HepG2 (cell line): Measurements from ENCODE around the gene DNASE1L2. TPM values are rescaled to one million over a fixed set of nuclear protein-coding genes. Genes with fewer than 3 reads are reported as not detected.
A peak's percentile ranks its signal among the peaks of the same experiment; 100 is the strongest.

Experiments
- CHCHD3 ChIP-seq: sonication (generic); formaldehyde crosslinking; IDR thresholded peaks from 2 replicates; pipeline ENCODE4 v1.8.0; 2022; ENCODE audit warnings: mild to moderate bottlenecking, missing genetic modification reagents, moderate library complexity
- DNMT3B ChIP-seq: conservative IDR thresholded peaks from 2 replicates; pipeline ENCODE4 v1.6.1; 2016; ENCODE audit warnings: missing biosample characterization, control low read depth
- DPF2 ChIP-seq: sonication (generic); formaldehyde crosslinking; IDR thresholded peaks from 2 replicates; pipeline ENCODE4 v1.4.0; 2020; ENCODE audit warnings: mild to moderate bottlenecking, low read depth, missing genetic modification reagents, borderline replicate concordance
- EP300 ChIP-seq, 3 experiments: sonication (generic) in 1 of 3; formaldehyde crosslinking in 1 of 3; IDR thresholded peaks; 2 replicates each; pipeline versions ENCODE4 v1.5.1 to v1.6.1; 2011 to 2020; ENCODE audit warnings: low read depth in 2 of 3, low read length in 2 of 3, borderline replicate concordance in 1 of 3, improper control_type of control experiment in 1 of 3, mild to moderate bottlenecking in 1 of 3, missing genetic modification reagents in 1 of 3, moderate library complexity in 1 of 3
- ETV6 ChIP-seq: sonication (generic); formaldehyde crosslinking; conservative IDR thresholded peaks from 2 replicates; pipeline ENCODE4 v1.4.0; 2020; ENCODE audit warnings: missing genetic modification reagents
- JARID2 ChIP-seq: sonication (generic); formaldehyde crosslinking; IDR thresholded peaks from 2 replicates; pipeline ENCODE4 v1.8.1; 2023; ENCODE audit warnings: missing genetic modification reagents, inconsistent platforms; ENCODE audit not compliant: insufficient replicate concordance
- KAT7 ChIP-seq: IDR thresholded peaks from 2 replicates; pipeline ENCODE4 v1.6.1; 2018; ENCODE audit warnings: borderline replicate concordance, missing compliant biosample characterization
- MATR3 ChIP-seq: sonication (generic); formaldehyde crosslinking; IDR thresholded peaks from 2 replicates; pipeline ENCODE4 v1.4.0; 2020; ENCODE audit warnings: missing genetic modification reagents
- MXD4 ChIP-seq: IDR thresholded peaks from 2 replicates; pipeline ENCODE4 v1.6.1; 2016; ENCODE audit warnings: mild to moderate bottlenecking, missing biosample characterization, missing genetic modification reagents
- NFE2 ChIP-seq: sonication (generic); formaldehyde crosslinking; IDR thresholded peaks from 2 replicates; pipeline ENCODE4 v1.4.0; 2020; ENCODE audit warnings: missing genetic modification reagents
- NFE2L1 ChIP-seq: sonication (generic); formaldehyde crosslinking; IDR thresholded peaks from 2 replicates; pipeline ENCODE4 v1.4.0; 2020; ENCODE audit warnings: missing genetic modification reagents, mild to moderate bottlenecking, borderline replicate concordance
- NR2F1 ChIP-seq, 2 experiments: fragments of 450-650 bp in 1 of 2; formaldehyde crosslinking in 1 of 2; IDR thresholded peaks; 2 replicates each; pipeline versions ENCODE4 v1.5.0 to v1.6.1; 2016 to 2020; ENCODE audit warnings: mild to moderate bottlenecking in 1 of 2, missing compliant biosample characterization in 1 of 2, missing genetic modification reagents in 1 of 2, moderate library complexity in 1 of 2
- PBX3 ChIP-seq: sonication (generic); formaldehyde crosslinking; IDR thresholded peaks from 2 replicates; pipeline ENCODE4 v1.8.1; 2023; ENCODE audit warnings: missing genetic modification reagents, inconsistent platforms, borderline replicate concordance
- PLSCR1 ChIP-seq: sonication (generic); formaldehyde crosslinking; IDR thresholded peaks from 2 replicates; pipeline ENCODE4 v1.5.0; 2020; ENCODE audit warnings: missing genetic modification reagents, mild to moderate bottlenecking, borderline replicate concordance
- POGZ ChIP-seq: sonication (generic); formaldehyde crosslinking; IDR thresholded peaks from 2 replicates; pipeline ENCODE4 v1.4.0; 2020; ENCODE audit warnings: mild to moderate bottlenecking, missing genetic modification reagents
- TEAD2 ChIP-seq: sonication (generic); formaldehyde crosslinking; IDR thresholded peaks from 2 replicates; pipeline ENCODE4 v1.9.0; 2021; ENCODE audit warnings: missing genetic modification reagents
- ZBTB26 ChIP-seq: IDR thresholded peaks from 2 replicates; pipeline ENCODE4 v1.6.1; 2016; ENCODE audit warnings: missing compliant biosample characterization, missing genetic modification reagents, borderline replicate concordance
- ZBTB46 ChIP-seq: sonication (generic); formaldehyde crosslinking; IDR thresholded peaks from 2 replicates; pipeline ENCODE4 v1.4.0; 2020; ENCODE audit warnings: mild to moderate bottlenecking, missing genetic modification reagents, borderline replicate concordance
- ZNF496 ChIP-seq: sonication (generic); formaldehyde crosslinking; IDR thresholded peaks from 2 replicates; pipeline ENCODE4 v1.8.1; 2023; ENCODE audit warnings: mild to moderate bottlenecking, moderate library complexity, missing genetic modification reagents; ENCODE audit not compliant: insufficient replicate concordance
- ZNF770 ChIP-seq: sonication (generic); formaldehyde crosslinking; IDR thresholded peaks from 2 replicates; pipeline ENCODE4 v1.5.0; 2020; ENCODE audit warnings: mild to moderate bottlenecking, missing genetic modification reagents
- ZSCAN22 ChIP-seq: sonication (generic); formaldehyde crosslinking; IDR thresholded peaks from 2 replicates; pipeline ENCODE4 v1.4.0; 2020; ENCODE audit warnings: mild to moderate bottlenecking, missing genetic modification reagents
- polyA plus RNA-seq, 8 experiments: library from polyadenylated mRNA; depleted of rRNA in 3 of 8; stranded (reverse) in 7 of 8; unstranded in 1 of 8; fragments of >200 nt; fragmentation: Illumina TruSeq in 4 of 8; extraction: Trizol in 4 of 8; gene quantifications; 2 replicates each; pipeline versions ENCODE4 v1.2.1 to v1.2.3, GENCODE V29; 2011 to 2016; ENCODE audit warnings: low read depth in 4 of 8, missing spikeins in 1 of 8, mixed read lengths in 1 of 8; ENCODE audit not compliant: insufficient read depth in 1 of 8
- total RNA-seq, 5 experiments: library from RNA; depleted of rRNA; stranded (reverse); fragments of >200 nt; fragmentation: Illumina TruSeq; extraction: Trizol; gene quantifications; 2 replicates each; pipeline ENCODE4 v1.2.3, GENCODE V29; 2016; ENCODE audit warnings: low read depth in 1 of 5

The DNASE1L2 gene
- total and polyA plus RNA-seq, 2 of the 13 experiments (the other 11 are each of a cell fraction or from before 2014, with no cell fraction given): 0.44 to 0.50 TPM

GRCh38 chr16:2251296-2252111 lies 15.3 kb downstream of the DNASE1L2 start, which contains the start of gene ECI1 (continued):
- TF ChIP-seq KAT7 (CRISPR knock-in tag) (peak; percentile 84; the same call in 1 of the 2 replicates), NFE2L1 (CRISPR knock-in tag) (no peak), MATR3 (no peak), ZBTB46 (peak; percentile 62; the same call in 1 of the 2 replicates), PBX3 (no peak), ZSCAN22 (CRISPR knock-in tag) (no peak), NR2F1 (CRISPR knock-in tag; IDR thresholded peaks at IDR 0.05) (peak; percentile 43 to 47; a peak in 3 of 4 replicates), EP300 (IDR thresholded peaks at IDR 0.05; ENCODE audit: low read depth in 2 of 2, low read length in 2 of 2) (peak in 1 of 2 experiments; percentile 36; a peak in 2 of 4 replicates), EP300 (CRISPR knock-in tag; IDR thresholded peaks at IDR 0.05; ENCODE audit: borderline replicate concordance) (peak; percentile 8; the same call in 1 of the 2 replicates), PLSCR1 (CRISPR knock-in tag) (no peak), CHCHD3 (CRISPR knock-in tag) (no peak), TEAD2 (CRISPR knock-in tag) (no peak), MXD4 (CRISPR knock-in tag) (no peak), ZBTB26 (peak; percentile 56; the same call in 1 of the 2 replicates), DNMT3B (no peak), DPF2 (CRISPR knock-in tag) (no peak), ZNF496 (CRISPR knock-in tag) (no peak), ZNF770 (CRISPR knock-in tag) (peak; percentile 67), NFE2 (CRISPR knock-in tag) (no peak), JARID2 (no peak), ETV6 (CRISPR knock-in tag) (0 out of 2 replicates have a peak, but pooled peaks have one; percentile 32), POGZ (CRISPR knock-in tag) (peak; percentile 71)
